IMR-90 (cell line): ENCODE measurements around the gene PPM1L. TPM values are rescaled to one million over a fixed set of nuclear protein-coding genes. Genes with fewer than 3 reads are reported as not detected.

Source experiments
- ATAC-seq: fragments of 200-7000 bp; cut with Tn5 transposase; 2 replicates; pipeline ENCODE4 v1.9.1; 2020; ENCODE audit warnings: low read depth, mild to moderate bottlenecking, moderate library complexity
- BruUV-seq: library from RNA; stranded (reverse); fragments of 400-500 nt; replicated peaks from 2 replicates; lab custom pipeline; 2021; lab: Mats Ljungman, UMichigan
- CTCF ChIA-PET: fragments of 300-600 bp; formaldehyde crosslinking; extraction: SDS; loops from one replicate; lab custom pipeline; 2021; ENCODE audit warnings: antibody characterized with exemption; lab: Yijun Ruan, JAX
- POLR2A ChIA-PET: fragments of 300-600 bp; sonication (Branson Sonifier 250); formaldehyde crosslinking; loops from one replicate; lab custom pipeline; 2022; ENCODE audit warnings: antibody characterized with exemption; ENCODE audit not compliant: unreplicated experiment; lab: Charles Lee
- DNase-seq: peaks from one replicate; pipeline ENCODE4 v3.0.0; 2013
- H2AFZ ChIP-seq: replicated peaks from 2 replicates; pipeline ENCODE3; 2013; ENCODE audit warnings: low read length, mild to moderate bottlenecking; ENCODE audit not compliant: poor library complexity
- H2AK5ac ChIP-seq: 2 replicates; pipeline ENCODE4 v1.6.1; 2013; ENCODE audit warnings: low read depth, low read length, inconsistent platforms
- H2AK9ac ChIP-seq: replicated peaks from 2 replicates; pipeline ENCODE3; 2013; ENCODE audit warnings: mild to moderate bottlenecking, low read depth, low read length, moderate library complexity; ENCODE audit not compliant: poor library complexity
- H2BK120ac ChIP-seq: 2 replicates; pipeline ENCODE4 v1.6.1; 2013; ENCODE audit warnings: low read depth, low read length, inconsistent platforms
- H2BK15ac ChIP-seq: 3 replicates; pipeline ENCODE4 v1.6.1; 2013; ENCODE audit warnings: low read depth, low read length, inconsistent platforms
- H2BK20ac ChIP-seq: 2 replicates; pipeline ENCODE4 v1.6.1; 2013; ENCODE audit warnings: low read depth, mild to moderate bottlenecking, inconsistent platforms, low read length, moderate library complexity
- H2BK5ac ChIP-seq: 2 replicates; pipeline ENCODE4 v1.6.1; 2013; ENCODE audit warnings: mild to moderate bottlenecking, low read depth, low read length, inconsistent platforms; ENCODE audit not compliant: poor library complexity, severe bottlenecking
- H3K14ac ChIP-seq: replicated peaks from 2 replicates; pipeline ENCODE4 v1.6.1; 2013; ENCODE audit warnings: low read depth, low read length, inconsistent platforms
- H3K18ac ChIP-seq: 2 replicates; pipeline ENCODE4 v1.6.1; 2013; ENCODE audit warnings: low read depth, low read length, control low read depth
- H3K23ac ChIP-seq: 2 replicates; pipeline ENCODE4 v1.6.1; 2013; ENCODE audit warnings: low read depth, low read length, inconsistent platforms
- H3K27ac ChIP-seq: 2 replicates; pipeline ENCODE4 v1.5.1; 2013; ENCODE audit warnings: mild to moderate bottlenecking, control low read depth, low read length; ENCODE audit not compliant: insufficient read depth
- H3K27me3 ChIP-seq: 2 replicates; pipeline ENCODE4 v1.6.1; 2013; ENCODE audit warnings: low read length; ENCODE audit not compliant: control insufficient read depth, insufficient read depth
- H3K36me3 ChIP-seq: 2 replicates; pipeline ENCODE4 v1.6.1; 2013; ENCODE audit warnings: low read length, mixed read lengths; ENCODE audit not compliant: control insufficient read depth, insufficient read depth
- H3K4ac ChIP-seq: 2 replicates; pipeline ENCODE4 v1.6.1; 2013; ENCODE audit warnings: low read depth, low read length, inconsistent platforms
- H3K4me1 ChIP-seq: 2 replicates; pipeline ENCODE4 v1.6.1; 2013; ENCODE audit warnings: low read length, mixed read lengths; ENCODE audit not compliant: control insufficient read depth, insufficient read depth
- H3K4me2 ChIP-seq: 2 replicates; pipeline ENCODE4 v1.6.1; 2013; ENCODE audit warnings: low read depth, mild to moderate bottlenecking, control low read depth, low read length, moderate library complexity
- H3K4me3 ChIP-seq: 2 replicates; pipeline ENCODE4 v1.5.1; 2013; ENCODE audit warnings: low read depth, mild to moderate bottlenecking, control low read depth, low read length, moderate library complexity; ENCODE audit not compliant: insufficient read depth
- H3K56ac ChIP-seq: 2 replicates; pipeline ENCODE4 v1.6.1; 2013; ENCODE audit warnings: low read length, inconsistent platforms; ENCODE audit not compliant: insufficient read depth; ENCODE audit errors: extremely low read depth
- H3K79me1 ChIP-seq, 2 experiments: 2 replicates each; pipeline ENCODE4 v1.6.1; 2013; ENCODE audit warnings: low read length in 2 of 2, inconsistent platforms in 1 of 2, low read depth in 1 of 2
- H3K9ac ChIP-seq: 2 replicates; pipeline ENCODE4 v1.6.1; 2013; ENCODE audit warnings: low read depth, low read length, control low read depth
- H3K9me1 ChIP-seq: 2 replicates; pipeline ENCODE4 v1.6.1; 2013; ENCODE audit warnings: low read length, inconsistent platforms; ENCODE audit not compliant: insufficient read depth
- H3K9me3 ChIP-seq: 2 replicates; pipeline ENCODE4 v1.6.1; 2013; ENCODE audit warnings: low read length; ENCODE audit not compliant: control insufficient read depth, insufficient read depth
- H4K20me1 ChIP-seq: 2 replicates; pipeline ENCODE4 v1.6.1; 2013; ENCODE audit warnings: low read length, inconsistent platforms; ENCODE audit not compliant: insufficient read depth
- H4K5ac ChIP-seq: 2 replicates; pipeline ENCODE4 v1.6.1; 2013; ENCODE audit warnings: mild to moderate bottlenecking, low read depth, low read length, control low read depth
- H4K8ac ChIP-seq, 2 experiments: 2 replicates each; pipeline ENCODE4 v1.6.1; 2013; ENCODE audit warnings: low read depth in 2 of 2, low read length in 2 of 2, control low read depth in 1 of 2, inconsistent platforms in 1 of 2
- H4K91ac ChIP-seq: 2 replicates; pipeline ENCODE4 v1.6.1; 2013; ENCODE audit warnings: low read depth, low read length, inconsistent platforms; ENCODE audit not compliant: insufficient read depth
- BHLHE40 ChIP-seq: fragments of 150-350 bp; IDR thresholded peaks from 2 replicates; pipeline ENCODE4 v1.6.1; 2016; ENCODE audit warnings: mild to moderate bottlenecking, low read depth, low read length
- CEBPB ChIP-seq: IDR thresholded peaks from 2 replicates; pipeline ENCODE4 v1.6.1; 2012; ENCODE audit warnings: low read depth, low read length, improper control_type of control experiment
- CHD1 ChIP-seq: IDR thresholded peaks from 2 replicates; pipeline ENCODE4 v1.6.1; 2012; ENCODE audit warnings: low read depth, low read length, improper control_type of control experiment
- FOS ChIP-seq: fragments of 150-350 bp; IDR thresholded peaks from 2 replicates; pipeline ENCODE4 v1.6.1; 2016; ENCODE audit warnings: low read depth, low read length
- MAFK ChIP-seq: IDR thresholded peaks from 2 replicates; pipeline ENCODE4 v1.6.1; 2012; ENCODE audit warnings: low read depth, low read length, improper control_type of control experiment
- MAZ ChIP-seq: IDR thresholded peaks from 2 replicates; pipeline ENCODE4 v1.6.1; 2012; ENCODE audit warnings: low read depth, mild to moderate bottlenecking, low read length, improper control_type of control experiment, moderate library complexity, borderline replicate concordance
- MXI1 ChIP-seq: IDR thresholded peaks from 2 replicates; pipeline ENCODE4 v1.6.1; 2012; ENCODE audit warnings: low read depth, mild to moderate bottlenecking, low read length, moderate library complexity, borderline replicate concordance
- NFE2L2 ChIP-seq: fragments of 150-350 bp; IDR thresholded peaks from 2 replicates; pipeline ENCODE4 v1.6.1; 2016; ENCODE audit warnings: low read depth, mild to moderate bottlenecking, low read length
- POLR2A ChIP-seq: IDR thresholded peaks from 2 replicates; pipeline ENCODE4 v1.6.1; 2012; ENCODE audit warnings: mild to moderate bottlenecking, low read depth, low read length
- RAD21 ChIP-seq: IDR thresholded peaks from 2 replicates; pipeline ENCODE4 v1.6.1; 2012; ENCODE audit warnings: low read length, improper control_type of control experiment
- RCOR1 ChIP-seq: IDR thresholded peaks from 2 replicates; pipeline ENCODE4 v1.6.1; 2012; ENCODE audit warnings: mild to moderate bottlenecking, low read length, improper control_type of control experiment; ENCODE audit not compliant: insufficient replicate concordance
- RFX5 ChIP-seq: IDR thresholded peaks from 2 replicates; pipeline ENCODE4 v1.8.0; 2012; ENCODE audit warnings: low read depth, mild to moderate bottlenecking, low read length, moderate library complexity
- SMC3 ChIP-seq: fragments of 150-350 bp; IDR thresholded peaks from 2 replicates; pipeline ENCODE4 v1.6.1; 2016; ENCODE audit warnings: low read depth, mild to moderate bottlenecking, antibody characterized with exemption, low read length, moderate library complexity
- whole genome bisulfite sequencing, 2 experiments: methylation state at CpG; one replicate each; pipeline versions ENCODE4 v1.1.5 to v1.1.7; 2013; ENCODE audit warnings: missing lambda C conversion rate in 2 of 2; ENCODE audit not compliant: insufficient read length in 1 of 2; ENCODE audit errors: extremely low coverage in 2 of 2; 5-methylcytosine and 5-hydroxymethylcytosine counted together
- dilution Hi-C: fragments of 300-500 bp; cut with HindIII; formaldehyde crosslinking; loops from one replicate; pipeline ENCODE4 v1.14.3; 2018; ENCODE audit warnings: low sequenced_read_pairs; ENCODE audit not compliant: unreplicated experiment
- in situ Hi-C: fragments of 300-500 bp; cut with MboI; formaldehyde crosslinking; loops from 3 replicates; pipeline ENCODE4 v1.14.3; 2019; ENCODE audit warnings: low sequenced_read_pairs, inconsistent platforms, mixed read lengths
- intact Hi-C: fragments of 100-400 bp; cut with micrococcal nuclease; formaldehyde crosslinking; loops from 2 replicates; pipeline ENCODE4 v1.10.0; 2022
- polyA plus RNA-seq, 3 experiments: library from polyadenylated mRNA; depleted of rRNA; stranded (reverse); fragments of >200 nt; gene quantifications; 2 replicates each; pipeline ENCODE4 v1.2.3, GENCODE V29; 2012; ENCODE audit warnings: low replicate concordance in 1 of 3
- total RNA-seq: library from RNA; depleted of rRNA; stranded (reverse); fragments of >200 nt; gene quantifications from 2 replicates; pipeline ENCODE4 v1.2.3, GENCODE V29; 2012
- TF ChIP-seq, protein P1 (sequence below): fragments of 150-350 bp; IDR thresholded peaks from 2 replicates; pipeline ENCODE4 v1.6.1; 2016; ENCODE audit warnings: low read depth, mild to moderate bottlenecking, low read length, moderate library complexity, borderline replicate concordance
- TF ChIP-seq, protein P2 (sequence below): conservative IDR thresholded peaks from 2 replicates; pipeline ENCODE4 v1.5.1; 2012; ENCODE audit warnings: mild to moderate bottlenecking, low read depth, low read length, improper control_type of control experiment
- TF ChIP-seq, protein P3 (sequence below): fragments of 150-350 bp; IDR thresholded peaks from 2 replicates; pipeline ENCODE4 v1.6.1; 2017; ENCODE audit warnings: mild to moderate bottlenecking, antibody characterized with exemption, low read length, low read depth

The PPM1L gene
- total and polyA plus RNA-seq, 2 of the 4 experiments (the other 2 are of a cell fraction), result 0.14 to 0.18 TPM

DNA sequence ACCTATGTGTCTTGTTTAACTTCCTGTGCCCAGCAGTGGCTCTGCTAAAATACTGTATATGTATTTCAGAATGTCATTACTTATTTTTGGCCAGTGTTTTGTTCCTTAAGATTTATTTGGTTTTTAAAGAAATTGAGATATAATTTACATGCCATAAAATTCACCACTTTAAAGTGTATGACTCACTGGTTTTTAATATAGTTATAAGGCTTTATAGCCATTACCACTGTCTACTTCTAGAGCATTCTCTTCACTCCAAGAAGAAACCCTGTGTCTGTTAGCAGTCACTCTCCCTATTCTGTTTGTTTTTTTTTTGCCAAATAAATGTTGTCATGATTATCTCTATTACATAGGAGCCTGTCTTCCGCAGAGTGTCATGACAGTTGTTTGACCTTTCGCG, 25.8 kb downstream of the PPM1L start:
- H3K14ac ChIP-seq, result no peak overlapping the region
- no peaks in the 10 kb centered on the region for H4K20me1 ChIP-seq
- no peak overlapping the region for H4K8ac ChIP-seq
- POLR2A ChIA-PET, result no interaction called here
- H3K4me3 ChIP-seq, result no peak overlapping the region
- H2BK120ac ChIP-seq, result no peak overlapping the region
- H3K27ac ChIP-seq, result no peak overlapping the region
- dilution Hi-C loops (no loop called here), intact Hi-C loops (no loop called here), in situ Hi-C loops (no loop called here)
- H3K18ac ChIP-seq, result no peak overlapping the region
- no peaks in the 10 kb centered on the region for H3K79me1 ChIP-seq
- TF ChIP-seq BHLHE40 (no peak), RFX5 (no peak), RAD21 (no peak), FOS (no peak), NFE2L2 (no peak), MAZ (no peak), MXI1 (no peak), CEBPB (no peak), POLR2A (no peak), SMC3 (no peak), CHD1 (no peak), RCOR1 (no peak), MAFK (no peak)
- TF ChIP-seq, protein P1, sequence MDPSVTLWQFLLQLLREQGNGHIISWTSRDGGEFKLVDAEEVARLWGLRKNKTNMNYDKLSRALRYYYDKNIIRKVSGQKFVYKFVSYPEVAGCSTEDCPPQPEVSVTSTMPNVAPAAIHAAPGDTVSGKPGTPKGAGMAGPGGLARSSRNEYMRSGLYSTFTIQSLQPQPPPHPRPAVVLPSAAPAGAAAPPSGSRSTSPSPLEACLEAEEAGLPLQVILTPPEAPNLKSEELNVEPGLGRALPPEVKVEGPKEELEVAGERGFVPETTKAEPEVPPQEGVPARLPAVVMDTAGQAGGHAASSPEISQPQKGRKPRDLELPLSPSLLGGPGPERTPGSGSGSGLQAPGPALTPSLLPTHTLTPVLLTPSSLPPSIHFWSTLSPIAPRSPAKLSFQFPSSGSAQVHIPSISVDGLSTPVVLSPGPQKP, result no peak
- TF ChIP-seq, protein P2, sequence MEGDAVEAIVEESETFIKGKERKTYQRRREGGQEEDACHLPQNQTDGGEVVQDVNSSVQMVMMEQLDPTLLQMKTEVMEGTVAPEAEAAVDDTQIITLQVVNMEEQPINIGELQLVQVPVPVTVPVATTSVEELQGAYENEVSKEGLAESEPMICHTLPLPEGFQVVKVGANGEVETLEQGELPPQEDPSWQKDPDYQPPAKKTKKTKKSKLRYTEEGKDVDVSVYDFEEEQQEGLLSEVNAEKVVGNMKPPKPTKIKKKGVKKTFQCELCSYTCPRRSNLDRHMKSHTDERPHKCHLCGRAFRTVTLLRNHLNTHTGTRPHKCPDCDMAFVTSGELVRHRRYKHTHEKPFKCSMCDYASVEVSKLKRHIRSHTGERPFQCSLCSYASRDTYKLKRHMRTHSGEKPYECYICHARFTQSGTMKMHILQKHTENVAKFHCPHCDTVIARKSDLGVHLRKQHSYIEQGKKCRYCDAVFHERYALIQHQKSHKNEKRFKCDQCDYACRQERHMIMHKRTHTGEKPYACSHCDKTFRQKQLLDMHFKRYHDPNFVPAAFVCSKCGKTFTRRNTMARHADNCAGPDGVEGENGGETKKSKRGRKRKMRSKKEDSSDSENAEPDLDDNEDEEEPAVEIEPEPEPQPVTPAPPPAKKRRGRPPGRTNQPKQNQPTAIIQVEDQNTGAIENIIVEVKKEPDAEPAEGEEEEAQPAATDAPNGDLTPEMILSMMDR, result no peak
- TF ChIP-seq, protein P3, sequence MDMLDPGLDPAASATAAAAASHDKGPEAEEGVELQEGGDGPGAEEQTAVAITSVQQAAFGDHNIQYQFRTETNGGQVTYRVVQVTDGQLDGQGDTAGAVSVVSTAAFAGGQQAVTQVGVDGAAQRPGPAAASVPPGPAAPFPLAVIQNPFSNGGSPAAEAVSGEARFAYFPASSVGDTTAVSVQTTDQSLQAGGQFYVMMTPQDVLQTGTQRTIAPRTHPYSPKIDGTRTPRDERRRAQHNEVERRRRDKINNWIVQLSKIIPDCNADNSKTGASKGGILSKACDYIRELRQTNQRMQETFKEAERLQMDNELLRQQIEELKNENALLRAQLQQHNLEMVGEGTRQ, result no peak
- DNase-seq, result no peak
- no peak overlapping the region for H3K4ac ChIP-seq
- no peak overlapping the region for H2AK5ac ChIP-seq
- H3K4me2 ChIP-seq, result no peak overlapping the region
- H3K4me1 ChIP-seq, result no peaks in the 10 kb centered on the region
- H3K27me3 ChIP-seq, result no peaks in the 10 kb centered on the region
- WGBS, 2 experiments, result no CpG with 5 or more reads among the region's 3 CpGs
- no peak for ATAC-seq
- no peaks in the 10 kb centered on the region for H3K36me3 ChIP-seq
- CTCF ChIA-PET, result no interaction called here
- no TSS peak for BruUV-seq
- H2BK15ac ChIP-seq, result no peak overlapping the region
- H2BK5ac ChIP-seq, result no peak overlapping the region
- H4K91ac ChIP-seq, result no peak overlapping the region
- H3K9ac ChIP-seq, result no peak overlapping the region
- H3K9me1 ChIP-seq, result no peaks in the 10 kb centered on the region
- H2AK9ac ChIP-seq, result no peak overlapping the region
- H2BK20ac ChIP-seq, result no peak overlapping the region
- H4K5ac ChIP-seq, result no peak overlapping the region
- no peaks in the 10 kb centered on the region for H3K9me3 ChIP-seq
- H3K56ac ChIP-seq, result no peak overlapping the region
- no peak overlapping the region for H2AFZ ChIP-seq
- H3K23ac ChIP-seq, result no peak overlapping the region
